Thymus (tissue), 11 donors: ENCODE data around the gene HTR4. TPM values are rescaled to one million over a fixed set of nuclear protein-coding genes. Genes with fewer than 3 reads are reported as not detected.
"Not testable (repeated sequence)": the region's sequence is repeated elsewhere in the genome, so short reads cannot be mapped to it uniquely, and the experiment has no call there.

Source experiments
- DNase-seq, 9 donors: peaks; one replicate each; pipeline ENCODE4 v3.0.0-alpha.2; 2013; ENCODE audit warnings: low spot score in 9 of 9, low read depth in 6 of 9, missing footprints in 1 of 9
- H3K27ac ChIP-seq, 2 donors: one replicate each; pipeline ENCODE4 v1.5.1; 2013; ENCODE audit warnings: control low read depth in 1 of 2, low read depth in 1 of 2, low read length in 1 of 2, mild to moderate bottlenecking in 1 of 2, moderate library complexity in 1 of 2
- H3K27me3 ChIP-seq, 2 donors: one replicate each; pipeline ENCODE4 v1.5.1; 2013; ENCODE audit warnings: low read length in 1 of 2; ENCODE audit not compliant: control insufficient read depth in 2 of 2, insufficient read depth in 1 of 2
- H3K36me3 ChIP-seq, 2 donors: one replicate each; pipeline ENCODE4 v1.5.1; 2013; ENCODE audit warnings: low read length in 1 of 2, mild to moderate bottlenecking in 1 of 2, moderate library complexity in 1 of 2; ENCODE audit not compliant: control insufficient read depth in 2 of 2, insufficient read depth in 2 of 2
- H3K4me1 ChIP-seq, 2 donors: one replicate each; pipeline ENCODE4 v1.5.1; 2013; ENCODE audit warnings: low read length in 2 of 2; ENCODE audit not compliant: control insufficient read depth in 2 of 2, insufficient read depth in 2 of 2
- H3K4me3 ChIP-seq, 2 donors: one replicate each; pipeline ENCODE4 v1.5.1; 2013; ENCODE audit warnings: low read length in 2 of 2, control low read depth in 1 of 2, mild to moderate bottlenecking in 1 of 2
- H3K9me3 ChIP-seq, 2 donors: one replicate each; pipeline ENCODE4 v1.5.1; 2013; ENCODE audit warnings: low read length in 1 of 2, mild to moderate bottlenecking in 1 of 2; ENCODE audit not compliant: control insufficient read depth in 2 of 2, insufficient read depth in 1 of 2
- WGBS: extraction: QIAGEN DNeasy Blood & Tissue Kit; methylation state at CpG from one replicate; pipeline ENCODE4 v1.1.7; 2013; 5-methylcytosine and 5-hydroxymethylcytosine counted together
- polyA plus RNA-seq: library from polyadenylated mRNA; stranded (reverse); fragments of 200-250 nt; gene quantifications from one replicate; pipeline ENCODE4 v1.2.3, GENCODE V29; 2013
- total RNA-seq: library from RNA; stranded (reverse); fragments of 120-200 nt; gene quantifications from one replicate; pipeline ENCODE4 v1.2.4, GENCODE V29; 2013
- donor health status: healthy.

The HTR4 gene
- total and polyA plus RNA-seq, 2 donors: 0.05 TPM; not detected in 1

DNA sequence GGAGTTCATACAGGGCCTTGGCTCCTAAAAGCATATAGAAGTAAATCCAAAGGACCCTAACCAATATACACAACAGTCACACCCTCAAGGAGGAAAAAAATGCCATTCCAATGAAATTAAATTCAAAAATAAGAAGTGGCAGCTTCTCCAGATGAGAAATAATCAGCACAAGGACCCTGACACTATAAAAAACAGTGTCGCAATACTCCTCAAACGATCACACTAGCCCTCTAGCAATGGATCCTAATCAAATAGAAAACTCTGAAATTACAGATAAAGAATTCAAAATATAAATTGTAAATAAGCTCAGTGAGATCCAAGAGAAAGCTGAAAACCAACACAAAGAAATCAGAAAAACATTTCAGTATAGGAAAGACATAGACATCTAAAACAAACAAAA, 33.5 kb upstream of the HTR4 start:
- Histone ChIP-seq H3K27ac (no peak overlapping the region), H3K4me3 (no peak overlapping the region), H3K36me3 (no peaks in the 10 kb centered on the region), H3K4me1 (no peaks in the 10 kb centered on the region), H3K9me3 (no peaks in the 10 kb centered on the region), H3K27me3 (no peaks in the 10 kb centered on the region)
- no peak for DNase-seq
- WGBS: 97% methylated on average over 2 of the region's 2 CpGs

DNA sequence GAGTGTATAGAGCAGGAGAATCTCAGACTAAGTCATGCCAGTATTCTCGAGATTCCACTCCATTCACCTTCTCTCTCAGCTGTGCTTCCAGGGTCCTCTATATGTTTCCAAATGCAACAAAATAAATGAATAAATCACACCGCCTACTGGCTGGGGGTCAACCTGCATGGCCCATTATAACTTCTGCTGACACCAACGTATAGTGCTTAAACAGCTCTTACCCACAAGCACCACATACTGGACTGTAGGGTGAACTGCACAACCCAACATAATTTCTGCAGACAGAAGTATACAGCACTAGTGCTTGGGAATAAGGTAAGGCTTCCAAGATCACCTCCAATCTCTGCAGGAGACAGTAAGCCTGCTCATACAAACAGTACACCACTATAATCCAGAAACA, 33.1 kb upstream of the HTR4 start:
- Histone ChIP-seq H3K4me1 (no peaks in the 10 kb centered on the region), H3K27me3 (no peaks in the 10 kb centered on the region), H3K27ac (no peak overlapping the region), H3K9me3 (no peaks in the 10 kb centered on the region), H3K36me3 (no peaks in the 10 kb centered on the region), H3K4me3 (no peak overlapping the region)
- DNase-seq: peak in 2 of 9 donors; percentile 10 to 25
- WGBS: 57% methylated on average over 3 of the region's 3 CpGs

DNA sequence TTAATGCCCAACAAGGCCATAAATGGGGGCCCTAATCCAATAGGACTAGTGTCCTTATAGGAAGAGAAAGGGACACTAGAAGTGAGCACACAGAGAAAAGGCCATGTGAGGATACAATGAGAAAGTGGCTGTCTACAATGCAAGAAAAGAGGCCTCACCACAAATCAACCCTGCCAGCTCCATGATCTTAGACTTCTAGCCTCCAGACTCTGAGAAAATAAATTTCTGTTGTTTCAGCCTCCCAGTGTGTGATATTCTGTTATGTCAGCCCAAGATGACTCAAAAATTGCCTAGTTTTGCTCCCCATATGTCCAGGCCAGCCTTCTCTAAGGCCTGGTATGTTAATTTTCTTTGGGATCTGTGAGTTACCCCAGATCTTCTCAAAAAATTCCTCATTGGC, 32.3 kb upstream of the HTR4 start:
- H3K36me3 ChIP-seq: no peaks in the 10 kb centered on the region
- DNase-seq: no peak
- H3K27ac ChIP-seq: no peak overlapping the region
- H3K4me3 ChIP-seq: no peak overlapping the region
- H3K27me3 ChIP-seq: no peaks in the 10 kb centered on the region
- no peaks in the 10 kb centered on the region for H3K4me1 ChIP-seq
- no peaks in the 10 kb centered on the region for H3K9me3 ChIP-seq

DNA sequence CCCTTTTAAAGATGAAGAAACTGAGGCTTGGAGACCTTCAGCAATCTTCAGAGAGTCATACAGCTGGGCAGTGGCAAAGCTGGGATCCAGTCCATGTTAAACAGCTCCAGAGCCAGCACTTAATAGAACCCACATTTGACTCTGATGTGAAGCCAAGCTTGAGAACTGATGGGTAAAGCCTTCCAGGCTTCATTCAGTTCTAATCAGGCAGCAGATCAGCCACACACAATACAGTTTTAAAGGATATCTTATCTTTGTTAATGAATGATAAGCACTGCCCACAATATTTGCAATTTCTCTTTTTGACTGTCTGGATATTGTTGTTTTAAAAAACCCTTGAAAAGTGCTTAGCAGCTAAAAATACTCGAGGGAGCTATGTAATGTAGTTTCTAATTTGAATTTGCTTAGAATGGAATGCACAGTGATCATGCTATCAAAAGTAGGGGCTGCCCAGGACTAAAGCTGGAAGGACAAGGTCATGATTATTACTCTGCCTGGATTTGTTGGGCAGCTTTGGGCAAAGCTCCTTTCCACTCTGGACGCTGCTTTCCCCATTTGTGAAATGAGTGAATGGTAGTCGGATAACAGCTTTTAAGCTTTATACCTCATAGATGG, 31.3 kb upstream of the HTR4 start:
- Histone ChIP-seq H3K4me1 (no peaks in the 10 kb centered on the region), H3K36me3 (no peaks in the 10 kb centered on the region), H3K27ac (no peak overlapping the region), H3K9me3 (no peaks in the 10 kb centered on the region), H3K4me3 (no peak overlapping the region), H3K27me3 (no peaks in the 10 kb centered on the region)
- WGBS: 86% methylated on average over 3 of the region's 3 CpGs
- DNase-seq: no peak

DNA sequence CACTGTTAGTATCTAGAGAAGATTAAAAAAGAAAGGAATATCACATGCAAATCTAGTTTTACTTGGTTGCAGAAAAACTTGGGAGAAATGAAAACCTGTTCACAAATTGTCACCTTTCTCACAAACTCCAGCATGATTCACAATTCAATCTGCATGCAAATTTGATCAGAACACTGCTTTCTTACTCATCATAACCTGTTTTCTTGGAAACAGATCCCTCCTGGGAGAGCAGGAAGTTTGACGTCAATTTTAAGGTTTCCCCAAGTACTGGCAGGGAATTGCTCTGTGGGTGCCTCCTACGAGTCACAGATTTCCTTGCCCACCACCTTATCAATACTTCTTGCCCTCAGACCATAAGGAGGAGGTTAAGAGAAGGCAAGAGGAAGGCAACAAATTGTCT, 30.2 kb upstream of the HTR4 start:
- Histone ChIP-seq H3K4me3 (no peak overlapping the region), H3K4me1 (no peaks in the 10 kb centered on the region), H3K9me3 (no peaks in the 10 kb centered on the region), H3K27me3 (no peaks in the 10 kb centered on the region), H3K27ac (no peak overlapping the region), H3K36me3 (no peaks in the 10 kb centered on the region)
- 47% methylated on average over 2 of the region's 2 CpGs for WGBS
- DNase-seq: no peak

DNA sequence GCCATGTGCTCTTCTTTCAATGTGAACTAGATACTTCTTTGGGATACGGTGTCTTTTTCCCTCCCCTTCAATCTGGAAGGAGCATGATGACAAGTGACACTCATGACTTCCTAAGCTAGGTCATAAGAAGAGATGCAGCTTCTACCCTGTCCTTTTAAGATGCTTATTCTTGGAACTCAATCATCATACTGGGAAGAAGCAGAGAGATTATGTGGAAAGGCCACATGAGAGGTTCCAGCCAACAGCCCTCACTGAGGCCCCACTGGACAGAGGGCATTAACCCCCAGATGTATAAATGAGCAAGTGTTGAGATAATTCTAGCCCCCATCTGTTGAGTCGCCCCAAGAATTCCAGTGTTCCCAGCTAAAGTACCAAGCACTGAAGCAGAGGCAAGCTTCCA, 29.3 kb upstream of the HTR4 start:
- Histone ChIP-seq H3K27ac (no peak overlapping the region), H3K4me3 (no peak overlapping the region), H3K27me3 (no peaks in the 10 kb centered on the region), H3K9me3 (no peaks in the 10 kb centered on the region), H3K4me1 (no peaks in the 10 kb centered on the region), H3K36me3 (no peaks in the 10 kb centered on the region)
- no peak for DNase-seq
- WGBS: over 99% methylated on average over 2 of the region's 2 CpGs

DNA sequence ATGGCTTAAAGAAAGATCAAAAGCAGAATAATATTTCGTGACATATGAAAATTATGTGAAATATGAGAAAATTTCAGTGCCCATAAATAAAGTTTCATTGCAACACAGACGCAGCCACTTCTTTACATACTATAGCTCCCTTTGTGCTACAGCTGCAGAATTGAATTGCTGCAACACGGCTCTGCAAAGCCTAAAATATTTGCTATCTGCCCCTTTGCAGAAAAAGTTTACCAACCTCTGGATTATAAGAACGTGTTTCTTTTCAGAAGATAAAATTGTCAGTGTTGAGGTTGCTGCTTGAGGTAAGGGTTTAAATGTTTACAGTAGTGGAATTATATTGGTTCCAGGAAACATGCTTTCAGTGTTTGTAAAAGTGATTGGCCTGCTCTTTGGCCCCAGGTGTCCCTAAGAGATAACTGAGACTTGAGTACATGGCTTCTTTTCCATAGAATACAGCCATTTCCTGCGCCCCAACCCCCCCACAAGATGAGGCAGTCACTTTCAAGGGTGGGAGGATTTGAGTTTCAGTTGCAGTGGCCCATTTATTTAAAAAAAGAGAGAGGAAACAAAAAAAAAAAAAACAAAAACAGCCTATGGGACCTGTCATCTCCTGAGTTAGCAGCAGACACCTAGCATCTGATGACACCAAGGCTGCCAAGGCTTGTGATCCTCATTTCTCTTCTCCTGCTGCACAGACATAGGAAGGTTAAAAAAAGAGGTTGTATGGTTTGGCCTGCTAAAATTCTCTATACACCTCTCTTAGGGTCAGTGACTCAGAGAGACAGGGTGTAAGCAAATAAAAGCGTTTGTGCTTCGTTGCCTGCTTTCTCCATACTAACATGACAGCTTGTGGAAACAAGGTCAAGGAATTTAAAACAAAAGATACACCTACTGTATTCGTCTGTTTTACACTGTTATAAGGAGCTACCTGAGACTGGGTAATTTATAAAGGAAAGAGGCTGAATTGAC, 28.0 kb upstream of the HTR4 start:
- Histone ChIP-seq H3K4me1 (no peaks in the 10 kb centered on the region), H3K36me3 (no peaks in the 10 kb centered on the region), H3K4me3 (no peak overlapping the region), H3K27me3 (no peaks in the 10 kb centered on the region), H3K9me3 (no peaks in the 10 kb centered on the region), H3K27ac (no peak overlapping the region)
- DNase-seq: no peak
- 78% methylated on average over 8 of the region's 8 CpGs for WGBS

DNA sequence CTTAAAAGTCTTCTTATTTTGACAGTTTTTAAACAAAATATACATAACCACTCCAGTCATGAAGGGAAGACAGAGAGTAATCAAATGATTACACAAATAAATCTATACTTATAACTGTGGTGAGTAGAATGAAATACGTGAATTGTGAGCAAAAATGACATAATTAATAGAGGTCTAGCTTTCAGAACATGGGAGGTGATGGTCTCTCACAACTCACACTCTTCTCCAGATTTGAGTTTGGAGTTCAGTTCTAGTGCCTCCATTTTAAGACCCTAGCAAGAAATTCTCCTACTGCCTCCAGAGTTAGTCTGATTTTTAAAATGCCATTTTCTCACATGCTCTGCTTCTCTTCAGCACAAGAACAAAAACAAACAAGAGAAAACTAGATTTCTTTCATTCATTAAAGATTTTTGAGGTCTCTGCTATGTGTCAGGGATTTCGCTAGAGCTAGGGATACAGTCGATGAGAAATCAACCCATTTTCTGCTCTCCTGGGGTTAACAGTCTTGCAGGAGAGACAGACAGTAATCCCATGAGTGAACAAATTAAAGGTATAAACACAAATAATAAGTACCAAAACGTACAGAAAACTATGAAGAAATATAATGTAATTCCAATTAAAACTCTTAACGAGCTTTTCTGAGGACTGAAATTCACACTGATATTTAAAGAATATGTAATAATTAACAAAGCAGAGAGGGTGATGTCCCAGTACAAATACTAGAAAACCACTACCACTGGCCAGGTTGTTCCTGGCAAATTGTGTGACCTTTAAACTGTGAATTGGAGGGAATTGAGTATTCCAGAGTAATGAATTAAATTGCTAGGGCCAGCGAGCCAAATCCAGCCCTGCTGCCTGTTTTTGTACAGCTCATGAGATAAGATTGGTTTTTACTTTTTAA, 27.1 kb upstream of the HTR4 start:
- WGBS: 88% methylated on average over 6 of the region's 6 CpGs
- no peaks in the 10 kb centered on the region for H3K4me1 ChIP-seq
- no peak overlapping the region for H3K4me3 ChIP-seq
- H3K27me3 ChIP-seq: no peaks in the 10 kb centered on the region
- H3K36me3 ChIP-seq: no peaks in the 10 kb centered on the region
- DNase-seq: no peak
- H3K9me3 ChIP-seq: no peaks in the 10 kb centered on the region
- H3K27ac ChIP-seq: no peak overlapping the region

DNA sequence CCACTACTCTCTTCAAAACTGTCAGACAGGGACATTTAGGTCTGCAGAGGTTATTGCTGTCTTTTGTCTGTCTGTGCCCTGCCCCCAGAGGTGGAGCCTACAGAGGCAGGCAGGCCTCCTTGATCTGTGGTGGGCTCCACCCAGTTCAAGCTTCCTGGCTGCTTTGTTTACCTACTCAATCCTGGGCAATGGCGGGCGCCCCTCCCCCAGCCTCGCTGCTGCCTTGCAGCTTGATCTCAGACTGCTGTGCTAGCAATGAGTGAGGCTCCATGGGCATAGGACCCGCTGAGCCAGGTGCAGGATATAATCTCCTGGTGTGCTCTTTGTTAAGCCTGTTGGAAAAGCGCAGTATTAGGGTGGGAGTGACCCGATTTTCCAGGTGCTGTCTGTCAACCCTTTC, 19.4 kb upstream of the HTR4 start:
- not testable (repeated sequence) for DNase-seq, H3K4me3 ChIP-seq, H3K27ac ChIP-seq, H3K9me3 ChIP-seq, H3K27me3 ChIP-seq, H3K4me1 ChIP-seq, H3K36me3 ChIP-seq
- 94% methylated on average over 6 of the region's 6 CpGs for WGBS
